Rectal smooth muscle tissue (tissue), 1 donor: ENCODE data around the gene MUS81.

ENCODE experiments used
- H3K27ac ChIP-seq: one replicate; pipeline ENCODE4 v1.7.0; 2013; ENCODE audit warnings: low read depth, low read length, inconsistent platforms
- H3K27me3 ChIP-seq: one replicate; pipeline ENCODE4 v1.7.0; 2013; ENCODE audit warnings: low read length; ENCODE audit not compliant: control insufficient read depth, insufficient read depth
- H3K36me3 ChIP-seq: one replicate; pipeline ENCODE4 v1.7.0; 2013; ENCODE audit warnings: low read length; ENCODE audit not compliant: control insufficient read depth, insufficient read depth
- H3K4me1 ChIP-seq: one replicate; pipeline ENCODE4 v1.7.0; 2013; ENCODE audit warnings: low read length; ENCODE audit not compliant: control insufficient read depth, insufficient read depth
- H3K4me3 ChIP-seq: one replicate; pipeline ENCODE4 v1.7.0; 2013; ENCODE audit warnings: low read length
- H3K9ac ChIP-seq: one replicate; pipeline ENCODE4 v1.7.0; 2013; ENCODE audit warnings: low read length

MUS81 gene

DNA sequence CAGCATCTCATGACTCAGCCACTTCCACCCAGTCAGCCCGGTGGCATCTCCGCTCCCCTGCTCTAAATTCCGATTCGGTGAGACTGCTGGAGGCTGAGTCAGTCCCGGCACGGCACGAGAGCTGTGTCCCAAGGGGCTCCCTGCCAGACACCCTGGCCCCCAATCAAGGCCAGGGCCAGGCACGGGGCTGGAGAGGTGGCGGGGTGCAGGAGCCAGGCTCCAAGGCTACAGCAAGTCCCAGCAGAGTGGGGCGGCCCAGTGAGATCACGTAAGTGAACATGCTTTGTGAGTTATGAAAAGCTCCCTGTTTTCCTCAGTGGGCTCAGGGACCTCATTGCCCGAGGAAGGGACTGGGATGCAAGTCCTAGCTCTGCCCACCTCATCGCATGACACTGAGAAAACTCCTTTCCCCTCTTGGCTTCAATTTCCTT is 55.6 kb downstream of the MUS81 start:
- no peaks in the 10 kb centered on the region for H3K27me3 ChIP-seq
- peak overlapping the region; percentile 14 for H3K4me3 ChIP-seq
- H3K9ac ChIP-seq = no peak overlapping the region
- peaks cover 39% of the 10 kb centered on the region for H3K4me1 ChIP-seq
- H3K27ac ChIP-seq = peak overlapping the region; percentile 88
- peaks cover 3% of the 10 kb centered on the region for H3K36me3 ChIP-seq
